ENCODE measurements around the gene POU2F2.
"Not testable (repeated sequence)": the region's sequence is repeated elsewhere in the genome, so short reads cannot be mapped to it uniquely, and the experiment has no call there.

Gene POU2F2

DNA sequence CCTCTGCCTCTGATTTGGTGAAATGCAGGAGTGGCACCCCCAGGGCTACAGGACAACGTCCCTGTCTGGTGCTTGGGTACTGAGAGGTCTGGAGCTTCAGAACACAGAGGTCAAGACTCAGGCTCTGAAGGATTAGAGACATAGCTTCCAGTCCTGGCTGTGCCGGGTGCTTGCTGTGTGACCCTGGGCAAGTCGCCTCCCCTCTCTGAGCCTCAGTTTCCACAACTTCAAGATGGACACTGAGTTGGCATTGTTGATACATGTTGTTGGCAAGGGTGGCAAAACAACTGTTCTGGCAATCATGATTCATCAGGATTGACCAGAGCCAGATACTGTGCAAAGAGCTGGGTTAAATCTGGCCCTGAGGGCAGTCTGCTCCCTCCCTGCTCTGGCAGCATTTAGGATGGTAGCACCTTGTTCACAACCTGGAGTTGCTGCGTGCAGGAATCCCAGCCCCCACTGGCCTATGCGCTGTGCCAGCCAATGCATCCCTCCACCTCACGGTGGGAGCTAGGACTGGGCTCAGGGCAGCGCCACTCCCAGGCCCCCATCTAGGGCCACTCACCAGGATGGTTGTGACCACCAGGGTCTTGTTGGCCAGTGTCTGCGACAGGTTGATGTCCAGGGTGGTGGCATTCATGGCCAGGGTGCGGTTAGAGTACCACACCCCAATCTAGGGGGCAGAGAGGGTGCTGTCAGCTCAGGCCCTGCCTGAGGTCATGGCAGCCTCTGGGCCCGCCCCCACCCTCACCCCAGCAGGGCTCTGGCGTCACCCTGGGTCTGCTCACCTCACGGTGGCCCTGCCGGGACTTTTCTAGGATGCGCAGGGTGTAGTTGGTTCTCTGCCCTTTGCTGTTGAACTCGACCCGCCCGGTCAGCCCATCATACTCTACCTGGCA, 79.0 kb downstream of the POU2F2 start:
- no peak for ATAC-seq

DNA sequence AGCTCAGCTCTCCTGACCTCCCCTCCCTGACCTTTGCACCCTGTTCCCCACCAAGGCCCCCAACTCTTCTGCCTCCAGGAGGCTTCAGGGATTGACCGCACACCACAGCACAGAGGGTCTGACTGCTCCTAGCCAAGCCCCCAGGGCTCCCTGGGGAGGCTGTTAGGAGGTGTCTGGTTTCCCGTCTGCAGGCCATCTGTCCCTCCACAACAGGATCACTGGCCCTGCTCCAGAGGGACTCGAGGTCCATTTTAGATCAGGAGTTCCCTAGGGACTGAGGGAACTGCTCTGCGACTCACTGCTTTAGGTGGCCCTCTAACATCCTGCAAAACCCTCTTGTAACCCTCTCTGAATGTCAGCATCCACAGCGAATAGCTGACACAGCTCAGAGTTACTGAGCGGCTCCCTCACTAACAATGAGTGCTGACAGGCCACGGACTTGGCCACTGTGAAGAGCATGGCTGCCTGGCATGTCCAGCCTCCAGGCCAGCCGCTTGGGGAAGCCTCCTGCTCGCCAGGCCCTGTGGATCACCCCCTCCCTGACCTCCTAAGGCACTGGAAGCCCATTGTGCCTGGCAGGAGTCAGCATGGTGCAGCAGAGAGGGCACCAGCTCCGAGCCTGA, 79.9 kb downstream of the POU2F2 start:
- ATAC-seq, result no peak

DNA sequence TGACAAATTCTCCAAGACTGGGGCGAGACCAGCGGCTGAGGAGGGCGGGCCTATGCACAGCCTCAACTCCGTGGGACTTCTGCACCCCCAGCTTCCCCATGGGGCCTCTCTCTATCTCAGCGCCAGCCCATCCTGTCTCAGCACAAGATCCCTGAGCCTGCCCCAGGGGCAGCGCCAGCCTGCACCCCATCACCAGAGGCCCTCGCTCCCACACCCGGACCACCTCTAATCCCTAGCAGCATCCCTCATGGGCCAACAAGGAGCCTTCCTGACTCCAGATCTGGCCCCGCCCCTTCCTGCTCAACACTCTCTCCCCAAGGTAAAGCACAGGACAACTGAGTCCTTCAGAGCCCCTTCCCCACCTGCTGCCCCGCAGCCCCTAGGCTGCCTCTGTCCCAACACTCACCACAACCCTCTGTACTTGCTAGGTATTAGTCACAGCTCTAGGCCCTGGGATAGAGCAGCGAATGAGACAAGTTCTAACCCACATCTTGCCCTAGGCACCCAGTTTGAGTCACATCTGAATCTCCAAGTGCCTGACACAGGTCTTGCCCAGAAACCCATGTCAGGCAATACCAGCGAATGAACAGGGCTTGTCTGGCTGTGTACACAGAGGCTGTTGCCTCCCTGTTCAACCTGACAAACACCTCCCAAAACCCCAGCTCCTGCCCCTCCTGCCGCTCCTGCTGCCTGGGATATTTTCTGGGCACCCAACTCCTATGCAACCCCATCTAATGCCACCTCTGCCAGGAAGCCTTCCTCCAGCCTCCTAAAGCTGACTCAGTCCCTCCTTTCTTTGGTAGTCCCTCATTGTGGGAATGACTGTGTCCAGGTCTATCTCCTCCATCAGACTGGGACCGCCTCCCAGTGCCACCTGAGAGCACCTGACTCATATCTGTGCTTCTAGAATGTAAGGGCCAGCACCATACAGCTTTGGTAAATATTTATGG, 80.8 kb downstream of the POU2F2 start:
- peak; percentile 86 to 91 for ATAC-seq

DNA sequence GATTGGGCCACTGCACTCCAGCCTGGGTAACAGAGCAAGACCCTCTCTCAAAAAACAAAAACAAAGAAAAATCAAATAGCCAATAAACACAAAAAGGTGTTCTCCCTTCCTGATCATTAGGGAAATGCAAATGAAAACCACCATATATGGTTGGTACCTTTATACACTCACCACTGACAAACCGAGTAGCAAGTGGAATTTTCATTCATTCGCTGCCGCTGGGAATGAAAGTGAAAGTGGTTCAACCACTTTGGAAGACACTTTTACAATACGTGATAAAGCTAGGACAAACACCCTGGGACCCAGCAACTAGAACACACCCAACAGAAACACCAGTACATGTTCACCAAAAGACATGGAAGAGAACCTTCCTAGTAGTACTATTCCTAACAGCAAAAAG, 83.3 kb downstream of the POU2F2 start:
- ATAC-seq, result peak in 1 of 2 donors; percentile 18

DNA sequence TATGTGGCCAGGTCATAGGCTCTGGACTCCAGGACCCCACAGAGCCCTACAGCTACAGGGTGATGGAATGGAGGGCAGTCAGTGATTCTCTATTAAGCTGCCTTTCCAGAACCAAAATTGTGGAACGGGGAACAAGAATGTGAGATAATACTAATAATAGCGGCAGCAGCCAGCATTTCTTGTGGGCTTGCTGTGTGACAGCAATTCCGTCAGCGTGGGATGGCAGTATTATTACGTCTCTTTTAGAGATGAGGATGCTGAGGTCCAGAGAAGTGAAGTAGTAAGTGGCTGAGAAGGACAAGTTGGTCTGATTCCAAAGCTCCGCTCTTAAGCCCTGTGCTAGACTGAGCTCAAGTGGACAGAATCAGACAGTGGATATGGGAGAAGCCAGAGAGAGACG, 86.7 kb downstream of the POU2F2 start:
- no peak for ATAC-seq

DNA sequence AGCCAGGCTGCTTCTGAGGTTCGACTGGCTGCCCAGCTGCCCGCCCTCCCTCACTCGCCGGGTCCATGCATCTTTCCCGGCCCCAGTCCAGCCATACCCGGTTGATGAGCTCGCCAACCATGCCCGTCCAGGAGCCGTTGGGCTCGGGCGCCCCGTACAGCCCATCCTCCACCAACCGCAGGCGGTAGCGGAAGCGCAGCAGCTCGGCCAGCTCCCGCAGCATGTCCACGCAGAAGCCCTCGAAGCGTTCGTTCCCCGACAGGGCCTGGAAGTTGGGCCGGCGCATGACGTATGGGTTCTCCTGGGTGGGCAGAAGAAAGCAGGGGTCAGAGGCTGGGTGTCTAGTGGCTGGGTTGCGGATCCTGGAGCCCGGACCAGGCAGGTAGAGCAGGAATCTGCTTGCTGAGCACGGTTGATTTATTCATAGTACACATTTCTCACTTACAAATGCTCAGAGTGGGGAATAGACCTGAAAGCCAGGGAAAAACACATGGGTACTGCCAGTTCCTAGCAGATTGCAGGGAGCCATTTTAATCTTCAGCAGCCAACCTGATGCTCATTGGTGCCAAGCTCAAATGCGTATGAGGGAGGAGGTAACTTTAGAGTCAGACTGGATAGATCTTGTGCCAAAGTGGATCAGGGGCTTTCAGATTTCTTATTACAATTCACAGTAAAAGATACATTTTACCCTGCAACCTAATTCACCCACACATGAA, 89.6 kb downstream of the POU2F2 start:
- no peak for ATAC-seq

DNA sequence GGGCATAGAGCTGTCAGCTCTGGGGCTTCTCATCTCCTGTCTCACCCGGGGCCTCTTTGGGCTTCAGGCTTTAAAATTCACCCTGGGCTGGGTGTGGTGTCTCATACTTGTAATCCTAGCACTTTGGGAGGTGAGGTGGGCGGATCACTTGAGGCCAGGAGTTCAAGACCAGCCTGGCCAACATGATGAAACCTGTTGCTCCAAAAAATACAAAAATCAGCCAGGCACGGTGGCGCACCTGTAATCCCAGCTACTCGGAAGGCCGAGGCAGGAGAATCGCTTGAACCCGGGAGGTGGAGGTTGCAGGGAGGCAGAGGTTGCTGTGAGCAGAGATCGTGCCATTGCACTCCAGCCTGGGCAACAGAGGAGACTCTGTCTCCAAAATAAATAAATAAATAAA, 91.8 kb downstream of the POU2F2 start:
- not testable (repeated sequence) for ATAC-seq

DNA sequence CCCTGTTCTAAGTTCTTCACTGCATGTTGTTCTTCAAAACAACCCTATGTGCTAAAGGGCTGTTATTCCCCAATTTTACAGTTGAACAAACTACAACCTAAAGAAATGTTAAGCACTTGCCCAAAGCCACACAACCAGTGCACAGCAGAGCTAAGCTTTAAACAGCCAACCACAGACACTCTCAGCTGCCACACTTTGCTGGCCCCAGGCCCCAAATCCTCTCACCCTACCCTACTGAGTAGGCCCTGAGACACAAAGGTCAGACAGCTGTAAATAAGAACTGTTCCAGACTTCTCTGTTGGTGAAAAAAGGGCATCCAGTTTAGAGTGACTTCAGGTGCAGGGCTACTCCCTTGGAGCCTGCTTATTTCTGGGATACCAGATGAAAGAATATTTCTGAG, 92.2 kb downstream of the POU2F2 start:
- no peak for ATAC-seq

DNA sequence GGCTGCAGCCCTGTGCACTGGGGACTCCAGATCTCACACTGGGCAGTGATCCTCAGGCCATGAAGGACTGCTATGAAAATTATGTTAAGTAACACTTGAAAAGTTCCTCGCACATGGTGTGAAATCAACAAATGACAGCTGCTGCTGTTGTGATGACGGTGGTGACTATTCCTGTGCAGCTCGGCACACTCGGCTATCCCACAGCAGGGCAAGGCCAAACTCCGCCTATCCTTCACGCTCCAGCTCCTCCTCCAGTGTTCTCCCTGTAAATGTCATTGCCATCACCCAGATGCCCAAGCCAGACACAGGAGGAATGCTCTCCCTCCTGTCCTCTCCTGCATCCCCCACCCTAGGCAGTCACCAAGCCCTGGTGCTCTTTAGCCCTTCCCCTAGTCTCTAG, 93.6 kb downstream of the POU2F2 start:
- ATAC-seq, result no peak

DNA sequence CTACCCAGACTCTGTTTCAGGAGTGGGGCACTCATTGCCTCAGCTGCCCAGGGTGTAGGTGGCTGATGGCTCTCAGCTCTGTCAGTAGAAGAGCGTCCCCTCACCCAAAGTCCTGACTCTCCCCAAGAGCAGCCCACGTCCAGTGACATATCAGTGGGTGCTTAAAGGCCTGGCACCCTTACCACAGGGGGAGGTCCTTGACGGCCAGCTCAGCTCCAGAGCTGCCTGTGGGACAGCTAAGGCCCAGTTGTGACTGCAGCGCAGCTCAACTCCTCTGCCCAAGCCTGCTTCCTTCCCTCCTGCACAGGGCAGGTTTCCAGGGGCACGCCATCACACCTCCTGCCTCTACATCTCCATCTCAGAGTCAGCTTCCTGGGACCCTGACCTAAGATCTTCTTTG, 94.6 kb downstream of the POU2F2 start:
- no peak for ATAC-seq
